Activated CD8-positive, alpha-beta memory T cell treated with anti-CD3 and anti-CD28 coated beads, Interleukin-2, amount 50 U/mL, for 24 hours (primary cell): ENCODE measurements around the gene XRCC1.
"Not testable (repeated sequence)": the region's sequence is repeated elsewhere in the genome, so short reads cannot be mapped to it uniquely, and the experiment has no call there.

Experiments used
- DNase-seq: peaks from one replicate; pipeline ENCODE4 v3.0.0-alpha.2; 2020; ENCODE audit errors: extremely low read depth

The XRCC1 gene

DNA sequence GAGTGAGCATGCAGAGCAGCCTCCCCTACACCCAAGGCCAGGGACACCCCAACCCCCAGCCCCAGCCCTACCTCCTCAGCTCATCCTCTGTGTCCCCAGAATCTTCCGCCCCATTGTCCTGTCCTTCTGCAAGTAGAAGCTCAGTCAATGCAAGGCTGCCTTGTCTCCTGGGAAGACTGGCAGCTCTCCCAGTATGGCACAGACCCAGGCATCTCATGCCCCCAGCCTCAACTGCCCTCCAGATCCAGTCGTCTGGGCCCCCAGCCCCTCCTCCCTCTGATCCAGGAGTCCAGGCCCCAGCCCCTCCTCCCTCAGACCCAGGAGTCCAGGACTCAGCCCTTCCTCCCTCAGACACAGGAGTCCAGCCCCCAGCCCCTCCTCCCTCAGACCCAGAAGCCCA lies 29.3 kb downstream of the XRCC1 start:
- no peak for DNase-seq

DNA sequence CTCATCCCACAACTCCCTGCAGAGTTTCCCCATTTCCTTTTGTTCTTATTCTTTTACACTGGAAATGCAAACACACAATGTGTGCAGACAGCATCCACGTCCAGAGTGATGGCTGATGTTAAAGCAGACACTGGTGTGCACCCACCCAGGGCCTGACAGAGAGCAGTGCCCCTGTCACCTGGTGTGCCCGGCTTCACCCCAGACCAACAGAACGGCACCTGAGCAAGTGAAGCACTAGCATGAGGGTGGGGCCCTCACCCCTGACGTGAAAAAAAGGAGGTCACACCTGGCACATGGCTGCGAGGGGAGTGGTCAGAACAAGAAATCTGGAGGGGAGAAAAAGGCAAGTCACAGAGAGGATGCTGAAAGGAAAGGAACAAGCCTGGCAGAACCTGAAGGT lies 30.1 kb downstream of the XRCC1 start:
- no peak for DNase-seq

DNA sequence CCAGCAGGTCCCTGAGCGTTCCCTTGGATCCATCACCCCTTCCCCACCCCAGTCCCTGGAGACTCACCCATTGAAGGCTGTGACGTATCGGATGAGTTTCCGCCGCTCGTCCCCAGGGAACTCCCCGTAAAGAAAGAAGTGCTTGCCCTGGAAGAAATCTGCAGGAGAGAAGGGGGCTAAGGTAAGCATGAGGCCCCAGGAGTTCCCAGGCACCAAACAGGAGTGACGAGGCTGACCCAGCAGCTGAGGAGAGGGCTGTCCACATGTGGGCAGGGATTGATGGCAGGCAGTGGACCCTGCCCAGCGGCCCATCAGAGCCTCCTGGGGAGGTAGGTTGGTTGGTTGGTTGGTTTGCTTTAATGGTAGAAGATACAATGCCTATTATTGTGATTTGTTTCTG lies 31.2 kb downstream of the XRCC1 start:
- DNase-seq, result no peak

DNA sequence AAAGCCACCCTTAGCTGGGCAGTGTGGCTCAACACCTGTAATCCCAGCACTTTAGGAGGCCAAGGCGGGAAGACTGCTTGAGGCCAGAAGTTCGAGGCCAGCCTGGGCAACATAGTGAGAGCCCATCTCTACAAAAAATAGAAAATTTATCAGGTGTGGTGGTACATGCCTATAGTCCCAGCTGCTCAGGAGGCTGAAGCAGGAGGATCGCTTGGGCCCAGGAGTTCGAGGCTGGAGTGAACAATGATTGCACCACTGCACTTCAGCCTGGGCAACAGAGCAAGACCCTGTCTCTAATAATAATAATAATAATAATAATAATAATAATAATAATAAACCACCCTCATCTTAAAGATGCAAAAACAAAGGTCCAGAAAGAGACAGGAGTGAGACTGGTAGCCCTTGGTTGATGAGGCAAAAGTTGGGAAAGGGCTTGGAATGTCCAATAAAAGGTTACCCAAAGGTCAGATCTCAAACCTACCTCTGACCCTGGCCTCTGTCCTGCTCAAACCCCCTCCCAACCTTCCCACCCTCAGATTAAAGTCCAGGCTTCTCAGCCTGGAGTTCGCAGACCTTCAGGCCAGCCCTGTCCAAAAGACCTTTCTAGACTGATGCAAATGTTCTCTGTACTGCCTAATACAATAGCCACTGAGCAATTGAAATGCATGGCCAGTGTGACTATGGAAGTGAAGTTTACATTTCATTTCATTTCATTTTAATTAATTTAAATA lies 33.2 kb downstream of the XRCC1 start:
- no peak for DNase-seq

DNA sequence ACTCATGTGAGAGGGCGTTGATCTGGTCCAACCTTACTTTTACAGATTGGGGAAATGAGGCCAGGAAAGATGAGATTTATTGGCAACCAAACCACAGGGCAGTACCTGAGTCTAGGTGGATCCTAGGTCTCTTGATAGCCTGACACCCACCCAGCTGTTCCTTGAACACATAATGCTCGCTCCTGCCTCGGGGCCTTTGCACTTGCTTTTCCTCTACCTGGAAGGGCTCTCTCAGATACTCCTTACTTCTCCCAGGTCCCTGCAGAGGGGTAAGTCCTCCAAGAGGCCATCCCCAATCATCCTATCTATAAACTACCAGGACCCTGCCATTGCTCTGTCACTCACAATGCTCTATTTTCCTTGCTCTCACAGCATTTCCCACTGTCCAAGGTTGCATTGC lies 34.9 kb downstream of the XRCC1 start:
- DNase-seq, result no peak

DNA sequence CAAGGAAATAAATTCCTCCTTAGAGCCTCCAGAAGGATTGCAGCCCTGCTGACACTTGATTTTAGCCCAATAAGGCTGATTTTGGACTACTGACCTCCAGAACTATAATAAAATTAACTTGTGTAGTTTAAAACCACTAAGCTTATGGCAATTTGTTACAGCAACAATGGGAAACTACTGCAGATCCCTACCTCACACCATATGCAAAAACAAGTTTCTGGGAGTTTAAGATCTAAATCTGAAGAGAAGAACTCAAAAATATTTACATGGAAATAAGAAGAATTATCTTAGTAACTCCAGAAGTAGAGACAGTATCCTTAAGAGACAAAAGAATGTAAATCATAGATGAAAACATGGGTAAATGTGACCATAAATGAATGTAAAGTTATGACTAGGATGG lies 36.4 kb downstream of the XRCC1 start:
- DNase-seq, result no peak

DNA sequence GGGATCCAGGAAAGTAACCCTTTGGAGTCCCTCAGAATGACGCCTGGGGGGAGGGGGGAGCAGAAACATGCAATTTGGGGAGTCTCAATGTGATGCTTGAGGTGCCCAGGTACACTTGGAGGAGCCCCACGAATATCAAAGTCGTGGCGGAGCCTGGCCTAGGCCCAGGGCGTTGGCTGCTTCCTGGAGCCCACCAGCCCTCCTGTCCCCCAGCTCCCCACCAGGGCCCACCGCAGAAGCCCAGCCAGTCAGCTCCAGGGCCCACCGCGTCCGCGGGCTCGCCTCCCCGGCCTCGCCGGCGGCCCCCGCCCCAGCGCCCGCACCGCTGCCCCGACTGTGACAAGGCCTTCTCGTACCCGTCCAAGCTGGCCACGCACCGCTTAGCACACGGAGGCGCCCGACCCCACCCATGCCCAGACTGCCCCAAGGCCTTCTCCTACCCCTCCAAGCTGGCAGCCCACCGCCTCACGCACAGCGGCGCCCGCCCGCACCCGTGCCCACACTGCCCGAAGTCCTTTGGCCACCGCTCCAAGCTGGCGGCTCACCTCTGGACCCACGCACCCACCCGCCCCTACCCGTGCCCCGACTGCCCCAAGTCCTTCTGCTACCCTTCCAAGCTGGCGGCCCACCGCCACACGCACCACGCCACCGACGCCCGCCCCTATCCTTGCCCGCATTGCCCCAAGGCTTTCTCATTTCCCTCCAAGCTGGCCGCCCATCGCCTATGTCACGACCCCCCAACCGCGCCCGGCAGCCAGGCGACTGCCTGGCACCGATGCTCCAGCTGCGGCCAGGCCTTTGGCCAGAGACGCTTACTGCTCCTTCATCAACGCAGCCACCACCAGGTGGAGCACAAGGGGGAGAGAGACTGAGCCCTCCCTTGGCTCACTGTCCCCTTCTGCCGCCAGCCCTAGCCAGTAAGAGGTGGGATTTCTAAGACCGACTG lies 40.2 kb downstream of the XRCC1 start:
- DNase-seq, result no peak

DNA sequence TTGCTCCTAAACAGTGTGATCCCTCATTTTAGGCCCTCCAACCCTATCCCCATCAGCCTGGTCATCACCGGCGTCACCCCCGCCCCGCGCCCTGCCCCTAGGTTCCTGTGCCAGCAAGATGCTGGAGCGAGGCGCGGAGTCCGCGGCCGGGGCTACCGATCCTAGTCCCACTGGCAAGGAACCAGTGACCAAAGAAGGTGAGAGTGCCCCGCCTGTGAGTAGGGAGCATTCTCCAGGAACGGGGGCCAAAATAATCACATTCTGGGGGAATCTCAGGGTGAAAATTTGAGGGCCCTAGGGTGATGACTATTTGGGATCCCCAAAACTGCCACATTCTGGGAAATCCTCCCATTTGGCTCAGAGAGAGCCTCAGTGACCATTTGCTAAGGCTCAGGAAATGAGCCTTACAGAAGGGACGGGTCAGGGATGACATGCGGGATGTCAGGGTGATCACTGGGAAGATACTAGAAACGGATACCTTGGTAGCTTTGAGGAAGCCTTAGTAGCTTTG lies 41.0 kb downstream of the XRCC1 start:
- DNase-seq, result no peak

DNA sequence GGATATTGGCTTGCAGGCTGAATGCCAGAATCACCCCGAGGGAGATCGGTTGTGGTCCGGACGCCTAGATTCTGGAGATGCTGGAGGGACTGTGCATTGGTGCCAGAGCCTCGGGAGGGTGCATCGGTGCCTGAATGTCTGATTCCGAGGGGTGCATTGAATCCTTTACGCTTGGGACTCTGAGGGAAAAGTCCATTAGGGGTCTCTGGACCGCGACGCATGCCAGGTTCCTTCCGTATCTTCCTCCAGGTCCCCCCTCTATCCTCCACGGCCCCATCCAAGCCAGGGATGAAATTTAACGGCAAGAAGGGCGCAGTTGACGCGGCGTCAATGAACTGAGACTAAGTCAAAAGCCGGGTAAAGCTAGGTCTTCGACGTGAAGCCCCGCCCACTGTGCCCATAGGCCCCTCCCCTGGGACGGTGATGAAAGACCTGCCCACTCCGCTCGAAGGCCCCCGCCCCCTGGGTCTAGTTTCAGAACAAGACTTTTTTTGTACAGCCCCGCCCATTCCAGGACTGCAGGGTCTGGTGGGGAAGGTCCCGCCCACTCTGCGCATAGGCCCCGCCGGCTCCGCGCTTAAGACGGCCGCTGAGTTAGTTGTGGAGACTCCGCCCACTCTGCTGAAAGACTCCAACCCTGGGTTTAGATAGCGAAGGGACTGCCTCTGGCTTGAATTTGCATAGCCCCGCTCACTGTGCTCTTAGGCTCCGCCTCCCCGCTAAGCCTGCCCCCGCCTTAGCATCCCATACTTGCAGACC lies 41.6 kb downstream of the XRCC1 start:
- DNase-seq, result peak; percentile 90

DNA sequence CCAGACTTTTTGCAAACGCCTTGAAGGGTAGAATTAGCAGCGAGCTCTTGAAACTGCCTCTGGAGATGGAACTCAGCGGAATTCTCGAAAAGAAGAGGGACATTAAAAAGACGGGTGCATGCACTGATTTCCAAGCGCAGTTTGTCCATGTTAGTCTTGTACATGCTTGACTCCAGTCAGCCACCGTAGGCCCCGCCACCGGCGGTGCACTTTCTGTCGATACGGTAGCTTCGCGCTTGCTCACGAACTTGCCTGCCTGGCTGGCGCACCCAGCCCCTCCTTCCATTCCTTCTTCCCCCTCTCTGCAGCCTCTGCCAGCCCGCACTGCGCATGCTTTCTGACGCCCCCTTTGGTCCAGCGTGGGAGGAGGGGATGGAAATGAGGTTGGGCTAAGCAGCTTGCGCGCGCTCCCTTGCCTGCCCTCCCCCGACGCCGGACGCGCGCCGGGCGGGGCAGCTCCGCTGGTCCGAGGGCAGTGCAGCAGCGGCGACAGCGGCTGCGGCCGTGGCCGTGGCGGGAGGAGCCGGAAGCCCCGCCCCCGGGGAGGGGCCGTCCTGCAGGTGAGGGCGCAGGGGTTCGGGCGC lies 42.3 kb downstream of the XRCC1 start, which contains the start of gene ZNF575:
Gene ZNF575, plus strand, starts transcription at position 227 of the 584 bp plus-strand sequence. CDS start 1,235 bp downstream, outside the sequence.
- peak; percentile 75 for DNase-seq

DNA sequence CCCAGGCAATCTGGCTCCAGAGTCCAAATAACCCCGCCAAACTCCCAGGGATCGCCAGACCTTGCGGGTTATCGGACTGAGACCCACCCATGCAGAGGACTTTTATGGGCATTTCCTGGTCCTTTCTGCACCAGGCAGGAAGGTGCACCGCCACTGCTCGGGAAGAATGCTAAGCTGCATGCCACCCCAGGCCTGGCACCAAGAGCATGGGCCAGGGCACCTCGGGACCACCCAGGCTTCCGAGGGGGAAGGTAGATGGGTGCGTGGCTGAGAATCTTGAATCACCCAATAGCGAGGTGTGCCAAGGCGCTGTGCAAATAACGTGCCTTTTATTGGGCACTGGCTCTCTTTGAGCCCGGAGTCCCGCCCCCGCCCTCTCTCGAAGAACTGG lies 42.8 kb downstream of the XRCC1 start:
- no peak for DNase-seq

DNA sequence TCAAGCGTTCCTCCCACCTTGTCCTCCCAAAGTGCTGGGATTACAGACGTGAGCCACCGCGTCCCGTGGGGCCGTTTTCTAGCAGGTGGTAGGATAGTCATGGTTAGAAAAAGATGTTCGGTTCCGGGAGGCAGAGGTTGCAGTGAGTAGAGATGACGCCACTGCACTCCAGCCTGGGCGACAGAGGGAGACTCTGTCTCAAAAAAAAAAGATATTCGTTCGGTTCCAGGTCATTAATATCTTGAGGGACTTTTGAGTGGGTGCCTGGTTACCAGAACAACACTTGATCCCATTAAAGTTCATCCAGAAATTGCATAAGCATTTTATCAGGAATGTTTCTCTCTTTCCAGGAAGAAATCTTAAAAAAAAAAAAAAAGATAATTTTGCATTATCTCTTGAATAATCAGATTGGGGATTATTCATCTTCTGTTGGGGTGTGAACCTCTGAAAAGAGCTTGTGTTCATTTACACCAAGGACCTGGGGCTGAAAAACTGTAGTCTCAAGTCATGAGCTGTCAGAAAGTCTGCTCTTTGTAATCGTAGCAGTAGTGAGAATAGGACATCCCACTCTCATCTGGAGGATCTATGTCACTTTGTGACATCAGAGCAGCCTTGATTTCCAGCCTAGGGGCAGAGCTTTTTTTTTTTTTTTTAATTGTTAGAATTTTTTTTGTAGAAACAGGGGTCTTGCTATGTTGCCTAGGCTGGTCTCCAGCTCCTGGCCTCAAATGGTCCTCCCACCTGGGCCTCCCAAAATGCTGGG lies 47.3 kb downstream of the XRCC1 start:
- DNase-seq, result no peak

DNA sequence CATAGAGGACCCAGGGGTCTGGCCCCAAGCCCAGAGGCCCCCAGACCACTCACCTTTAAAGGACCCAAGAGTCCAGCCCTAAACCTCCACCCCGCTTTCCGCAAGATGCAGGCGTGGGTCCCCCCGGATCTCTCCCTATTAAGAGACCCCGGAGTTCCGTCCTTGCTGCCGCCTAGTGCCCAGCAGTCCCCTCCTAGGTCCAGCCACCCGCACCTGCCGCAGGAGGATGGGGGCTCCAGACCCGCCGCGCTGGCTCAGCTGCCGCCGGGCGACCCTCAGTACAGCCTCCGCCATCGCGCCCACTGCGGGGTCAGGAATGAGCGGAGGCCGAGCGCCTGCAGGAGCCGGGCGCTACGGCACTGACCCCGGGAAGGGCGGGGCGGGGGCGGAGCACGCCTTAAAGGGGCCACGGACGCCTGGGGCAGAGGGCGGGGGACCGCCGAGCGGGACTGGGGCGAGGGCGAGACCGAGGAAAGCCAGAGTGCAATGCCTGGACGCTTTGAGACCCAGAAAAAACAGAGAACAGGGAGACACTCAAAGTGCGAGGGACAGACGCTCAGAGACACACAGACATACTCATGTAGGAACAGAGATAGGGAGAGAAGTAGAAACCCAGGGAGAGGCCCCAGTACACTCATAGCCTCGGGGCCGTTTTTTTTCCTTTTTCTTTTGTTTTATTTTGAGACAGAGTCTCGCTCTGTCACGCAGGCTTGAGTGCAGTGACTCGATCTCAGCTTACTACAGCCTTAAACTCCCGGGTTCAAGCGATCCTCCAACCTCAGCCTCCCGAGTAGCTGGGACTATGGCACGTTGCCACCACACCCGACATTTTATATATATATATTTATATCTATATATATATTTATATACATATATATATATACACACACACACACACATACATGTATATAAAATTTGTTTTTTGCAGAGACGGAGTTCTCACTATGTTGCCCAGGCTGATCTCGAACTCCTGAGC lies 48.2 kb downstream of the XRCC1 start, which contains the start of gene ETHE1:
Gene ETHE1, minus strand, starts transcription at position 318 of the 976 bp plus-strand sequence. Its CDS starts 24 bp downstream, at position 294.
- no peak for DNase-seq

DNA sequence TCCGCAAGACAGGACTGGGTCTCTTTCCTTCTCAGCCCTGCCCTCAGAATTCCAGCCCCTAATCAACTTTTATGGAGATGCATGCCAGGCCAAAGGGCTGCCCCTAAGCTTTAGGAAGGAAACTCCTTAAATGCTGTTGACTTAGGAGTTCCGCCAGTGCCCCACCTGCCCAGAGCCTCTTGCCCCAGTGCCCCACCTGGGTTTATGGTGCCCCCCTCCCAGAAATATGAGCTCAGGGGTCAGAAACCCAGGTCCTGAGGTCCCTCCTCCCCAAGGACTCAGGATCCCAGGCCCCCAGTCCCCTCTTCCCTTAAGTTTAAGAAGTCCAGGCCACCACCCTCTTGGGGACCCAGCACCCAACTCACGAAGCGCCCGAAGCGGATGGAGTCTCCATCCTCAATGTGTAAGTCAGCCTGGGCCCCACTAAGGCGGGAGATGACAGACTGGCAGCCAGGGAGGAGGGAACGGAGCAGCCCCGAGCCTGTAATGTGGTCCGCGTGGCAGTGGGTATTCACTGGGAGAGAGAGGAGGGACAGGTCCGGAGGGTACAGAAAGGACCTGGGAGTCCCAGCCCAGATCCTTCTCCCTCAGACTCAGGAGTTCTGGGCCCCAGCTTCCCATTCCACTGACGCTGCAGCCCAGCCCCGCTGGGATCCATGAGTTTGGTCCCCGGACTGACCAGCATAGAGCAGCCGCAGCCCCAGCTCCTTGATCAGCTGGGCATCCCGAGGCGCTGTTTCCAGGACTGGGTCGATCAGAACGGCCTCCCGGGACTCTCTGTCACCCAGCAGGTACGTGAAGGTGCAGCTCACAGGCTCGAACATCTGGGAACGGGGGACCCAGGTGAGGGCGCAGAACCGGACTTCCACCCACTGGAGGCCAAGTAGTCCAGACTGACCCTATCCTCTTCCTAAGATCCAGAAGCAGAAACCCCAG lies 49.2 kb downstream of the XRCC1 start:
- no peak for DNase-seq

DNA sequence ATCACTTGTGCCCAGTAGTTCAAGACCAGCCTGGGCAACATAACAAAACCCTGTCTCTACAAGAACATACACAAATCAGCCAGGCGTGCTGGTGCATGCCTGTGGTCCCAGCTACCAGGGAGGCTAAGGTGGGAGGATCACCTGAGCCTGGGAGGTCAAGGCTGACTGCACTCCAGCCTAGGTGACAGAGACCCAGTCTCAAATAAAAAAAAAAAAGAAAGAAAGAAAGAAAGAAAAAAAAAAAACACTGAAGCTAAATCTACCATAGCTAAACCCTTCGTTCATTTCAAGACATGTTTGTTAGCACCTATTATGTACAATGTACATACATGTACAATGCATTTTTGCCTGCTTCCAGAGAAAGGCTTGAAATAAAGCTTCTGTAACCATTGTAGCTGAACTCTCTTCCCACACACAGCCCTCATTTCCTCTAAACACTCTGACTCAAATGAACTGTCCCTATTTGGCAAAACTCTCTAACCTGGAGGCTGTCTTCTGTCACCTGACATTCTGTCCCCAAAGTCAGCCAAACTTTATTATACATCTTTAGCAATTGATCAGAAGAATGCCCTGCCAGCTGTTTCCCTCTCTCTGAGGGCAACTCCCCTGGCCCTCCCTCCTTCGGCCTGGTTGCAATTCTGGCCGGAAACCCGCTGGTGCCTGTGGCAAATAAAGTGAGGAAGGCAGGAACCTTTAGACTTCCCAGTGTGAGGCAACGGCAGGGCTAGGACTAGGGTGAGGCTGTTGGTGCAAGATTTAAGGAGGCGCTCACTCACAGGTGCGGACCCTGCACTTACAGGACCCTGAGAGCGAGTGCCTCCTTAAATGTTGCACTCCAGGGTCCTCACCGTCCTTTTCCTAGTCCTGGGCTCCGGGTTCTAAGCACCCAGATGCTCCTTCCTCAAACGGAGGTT lies 50.1 kb downstream of the XRCC1 start:
- no peak for DNase-seq

DNA sequence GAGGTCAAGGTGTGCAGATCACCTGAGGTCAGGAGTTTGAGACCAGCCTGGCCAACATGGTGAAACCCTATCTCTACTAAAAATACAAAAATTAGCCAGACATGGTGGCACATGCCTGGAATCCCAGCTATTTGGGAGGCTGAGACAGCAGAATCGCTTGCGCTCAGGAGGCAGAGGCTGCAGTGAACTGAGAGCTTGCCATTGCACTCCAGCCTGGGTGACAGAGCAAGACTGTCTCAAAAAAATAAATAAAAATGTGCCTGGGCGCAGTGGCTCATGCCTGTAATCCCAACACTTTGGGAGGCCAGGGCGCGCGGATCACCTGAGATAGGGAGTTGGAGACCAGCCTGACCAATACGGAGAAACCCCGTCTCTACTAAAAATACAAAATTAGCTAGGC lies 51.6 kb downstream of the XRCC1 start:
- DNase-seq, result not testable (repeated sequence)

DNA sequence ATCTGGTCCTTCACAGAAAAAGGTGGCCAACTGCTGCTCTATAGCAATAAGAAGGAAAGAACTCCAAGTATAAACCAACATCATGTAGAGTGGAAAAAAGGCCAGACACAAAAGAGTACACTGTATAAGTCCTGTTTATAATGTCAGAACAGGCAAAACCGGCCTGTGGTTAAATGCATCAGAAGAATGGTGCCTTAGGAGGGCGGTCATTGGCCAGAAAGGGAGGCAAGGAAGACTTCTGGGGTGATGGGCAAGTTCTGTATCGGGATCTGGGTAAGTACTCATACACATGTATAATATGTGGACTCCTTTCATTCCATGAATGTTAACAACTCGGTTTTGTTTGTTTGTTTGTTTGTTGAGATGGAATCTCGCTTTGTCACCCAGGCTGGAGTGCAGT lies 52.4 kb downstream of the XRCC1 start:
- DNase-seq, result no peak
